GM19397 (cell line): ENCODE data around the gene UFC1.
A peak's percentile ranks its signal among the peaks of the same experiment; 100 is the strongest.

Source experiments
- ATAC-seq: cut with Tn5 transposase; IDR thresholded peaks from one replicate; pipeline ENCODE4 v1.9.1; 2021; ENCODE audit warnings: mild to moderate bottlenecking, moderate library complexity; ENCODE audit not compliant: unreplicated experiment

The UFC1 gene

GRCh38 chr1:161192476-161193465, 39.0 kb downstream of the UFC1 start:
- peak; percentile 55 for ATAC-seq

- no peak for ATAC-seq
These were observed 39.9 kb downstream of the UFC1 start for GRCh38 chr1:161193561-161194235.

DNA sequence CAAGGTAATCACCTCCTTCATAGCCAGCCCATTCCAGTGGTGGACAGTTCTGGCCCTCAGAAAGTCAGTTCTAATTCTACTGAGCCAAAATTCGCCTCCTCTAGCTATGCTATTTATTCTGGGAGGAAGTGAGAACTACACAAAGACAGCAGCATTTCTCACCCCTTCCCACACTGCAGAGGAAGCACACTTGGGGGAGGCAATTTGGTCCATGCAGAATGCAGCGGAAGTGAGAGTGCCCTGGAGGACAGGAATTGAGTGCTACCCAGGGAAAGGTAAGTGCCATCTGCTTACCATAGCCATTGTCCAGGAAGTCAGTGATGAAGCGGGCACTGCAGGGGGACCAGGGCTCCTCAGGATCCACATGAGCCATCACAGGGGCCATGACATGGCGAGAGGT, 41.4 kb downstream of the UFC1 start:
- ATAC-seq: peak; percentile 44

DNA sequence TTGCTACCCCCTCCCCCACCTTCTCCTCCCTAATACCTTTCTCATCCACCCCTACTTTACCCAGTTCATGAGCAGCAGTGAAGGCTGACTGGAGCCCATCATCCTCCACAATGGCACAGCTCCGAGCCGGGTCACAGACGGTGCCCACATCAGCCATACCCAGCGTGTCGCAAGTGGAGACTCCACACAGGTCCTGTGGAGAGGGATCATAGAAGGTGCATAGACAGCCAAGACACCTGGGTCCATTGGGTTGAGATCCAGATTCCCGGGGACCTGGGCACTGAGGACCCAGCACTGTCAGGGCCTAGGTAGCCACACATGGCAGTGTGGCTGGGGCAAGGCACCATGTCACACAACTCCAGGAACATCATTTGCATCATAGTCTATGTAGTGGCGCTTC, 42.3 kb downstream of the UFC1 start:
- no peak for ATAC-seq

DNA sequence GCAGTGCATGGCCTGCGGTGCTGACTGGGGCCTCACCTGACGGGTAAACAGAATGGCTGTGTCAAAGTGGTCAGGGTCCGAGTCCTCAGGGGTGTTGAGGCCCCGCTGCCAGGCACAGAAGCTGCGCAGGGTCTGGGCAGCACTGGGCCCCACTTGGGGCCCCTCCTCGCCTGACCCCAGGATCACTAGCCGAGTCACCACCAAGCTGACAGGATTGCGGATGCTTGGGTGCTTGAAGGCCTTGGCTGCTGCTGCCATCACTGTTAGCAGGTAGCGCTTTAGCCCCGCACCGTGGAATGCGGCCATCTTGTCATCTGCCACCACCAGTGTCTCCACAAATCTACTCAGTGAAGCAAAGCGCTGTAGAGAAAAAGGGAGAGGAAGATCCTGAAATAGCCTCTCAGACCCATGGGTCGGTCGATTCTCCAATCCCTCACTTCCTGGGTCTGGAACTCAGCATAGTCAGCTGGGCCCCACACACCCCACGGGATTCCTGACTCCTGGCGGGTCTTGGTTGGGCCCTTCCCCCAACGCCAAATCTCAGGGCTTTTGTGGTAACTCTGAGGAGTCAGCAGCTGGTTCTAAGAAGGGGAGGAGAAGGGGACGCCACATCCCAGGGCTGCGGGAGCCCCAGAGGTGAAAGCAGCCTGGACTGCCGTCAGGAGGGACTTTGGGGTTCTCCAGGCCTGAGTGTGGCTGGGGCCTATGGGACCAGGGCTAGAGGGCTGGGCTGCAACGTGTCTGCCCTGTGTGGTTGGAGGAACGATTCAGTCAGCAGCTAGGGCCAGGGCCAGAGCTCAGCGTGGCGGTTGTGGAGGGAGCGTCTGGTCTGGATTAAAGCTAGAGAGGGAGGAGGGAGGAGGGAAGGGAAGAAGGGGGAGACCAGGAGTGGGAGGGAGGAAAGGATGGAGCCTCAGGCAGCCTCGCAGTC, 43.0 kb downstream of the UFC1 start:
- no peak for ATAC-seq

DNA sequence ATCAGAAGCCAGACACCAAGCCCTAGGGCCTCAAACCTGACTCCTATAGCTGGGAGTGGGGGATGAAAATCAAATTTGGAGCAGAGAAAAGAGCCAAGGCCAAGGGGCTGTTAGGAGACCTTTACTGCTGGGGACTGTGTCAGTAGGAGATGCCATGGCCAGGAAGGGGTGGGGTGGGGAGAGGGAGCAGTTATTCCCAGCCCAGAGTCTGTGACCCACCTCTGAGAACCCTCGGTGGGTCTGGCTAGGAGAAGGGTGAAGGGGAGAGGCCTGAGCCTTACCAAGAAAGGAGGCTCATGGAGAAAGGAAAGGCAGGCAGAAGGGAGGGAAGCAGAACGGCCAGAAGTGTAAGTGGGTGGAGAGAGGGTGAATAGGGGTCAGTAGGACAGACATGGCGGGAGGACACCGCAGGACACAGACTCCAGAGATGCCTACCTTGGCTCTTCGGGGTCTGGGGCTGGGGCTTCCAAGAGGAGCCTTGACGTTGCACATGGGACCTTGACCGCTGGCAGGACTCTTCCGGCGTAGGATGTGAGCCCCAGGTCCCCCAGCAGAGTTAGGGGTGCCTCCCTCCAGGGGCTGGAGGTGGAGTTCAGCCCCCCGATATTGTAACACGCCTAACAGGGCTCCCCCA, 43.9 kb downstream of the UFC1 start:
- ATAC-seq: no peak

GRCh38 chr1:161198194-161198896, 44.6 kb downstream of the UFC1 start:
- ATAC-seq: no peak

DNA sequence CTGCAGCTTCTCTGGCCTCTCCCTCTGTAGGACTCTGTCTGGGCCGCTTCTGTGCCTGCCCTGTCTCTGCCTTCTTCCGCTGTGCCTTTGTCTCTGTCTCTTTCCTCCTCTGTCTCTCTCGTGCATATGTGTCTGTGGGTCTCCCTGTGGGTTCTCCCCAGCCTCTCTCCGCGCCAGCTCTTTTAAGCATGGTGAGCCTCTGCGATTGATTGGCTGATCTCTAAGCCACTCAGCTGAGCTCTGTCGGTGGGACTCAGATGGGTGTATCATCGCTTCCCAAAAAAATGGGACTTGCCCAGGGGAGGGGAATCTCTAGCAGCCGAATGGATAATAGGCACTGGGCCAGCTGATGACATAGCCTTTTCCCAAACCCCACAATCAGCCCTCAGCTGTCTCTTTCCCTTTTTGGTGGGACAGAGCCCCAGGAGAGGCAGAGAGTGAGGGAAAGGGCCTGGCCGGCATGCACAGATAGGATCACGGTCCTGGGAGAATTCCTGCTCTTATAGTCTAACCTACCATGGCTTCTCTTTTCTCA, 45.2 kb downstream of the UFC1 start, which contains the start of gene ADAMTS4:
Gene ADAMTS4 (minus strand): TSS at position 158 of the 535 bp plus-strand sequence. CDS start 427 bp downstream, outside the sequence.
- no peak for ATAC-seq

- ATAC-seq: no peak
These were observed 45.8 kb downstream of the UFC1 start for GRCh38 chr1:161199506-161200139.

DNA sequence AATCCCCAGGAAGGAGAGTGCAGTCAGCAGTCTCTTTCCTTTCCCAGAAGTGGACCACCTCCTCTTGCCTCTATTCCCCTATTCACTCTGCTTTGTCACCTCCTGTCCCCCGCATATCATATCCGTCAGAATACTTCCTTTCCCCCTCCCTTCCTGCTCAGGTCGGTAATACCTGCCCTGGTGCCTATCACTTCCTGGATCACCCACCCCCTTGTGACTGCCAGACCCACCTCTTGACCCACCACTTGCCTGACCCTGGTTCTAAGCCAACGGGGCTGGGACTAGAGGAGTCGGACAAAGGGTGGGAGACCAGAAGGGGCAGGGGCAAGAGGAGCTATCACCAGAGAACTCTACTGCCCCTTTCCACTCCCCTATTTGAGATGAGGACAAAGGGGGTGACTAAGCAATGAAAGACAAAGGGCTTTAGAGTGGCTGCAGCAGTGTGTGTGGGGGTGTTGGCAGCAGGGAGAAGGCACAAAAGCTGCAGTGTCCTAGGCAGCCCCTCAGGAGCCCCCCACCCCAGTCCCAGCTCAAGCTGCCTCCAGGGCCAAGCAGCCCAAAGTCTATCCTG, 46.7 kb downstream of the UFC1 start:
- no peak for ATAC-seq

DNA sequence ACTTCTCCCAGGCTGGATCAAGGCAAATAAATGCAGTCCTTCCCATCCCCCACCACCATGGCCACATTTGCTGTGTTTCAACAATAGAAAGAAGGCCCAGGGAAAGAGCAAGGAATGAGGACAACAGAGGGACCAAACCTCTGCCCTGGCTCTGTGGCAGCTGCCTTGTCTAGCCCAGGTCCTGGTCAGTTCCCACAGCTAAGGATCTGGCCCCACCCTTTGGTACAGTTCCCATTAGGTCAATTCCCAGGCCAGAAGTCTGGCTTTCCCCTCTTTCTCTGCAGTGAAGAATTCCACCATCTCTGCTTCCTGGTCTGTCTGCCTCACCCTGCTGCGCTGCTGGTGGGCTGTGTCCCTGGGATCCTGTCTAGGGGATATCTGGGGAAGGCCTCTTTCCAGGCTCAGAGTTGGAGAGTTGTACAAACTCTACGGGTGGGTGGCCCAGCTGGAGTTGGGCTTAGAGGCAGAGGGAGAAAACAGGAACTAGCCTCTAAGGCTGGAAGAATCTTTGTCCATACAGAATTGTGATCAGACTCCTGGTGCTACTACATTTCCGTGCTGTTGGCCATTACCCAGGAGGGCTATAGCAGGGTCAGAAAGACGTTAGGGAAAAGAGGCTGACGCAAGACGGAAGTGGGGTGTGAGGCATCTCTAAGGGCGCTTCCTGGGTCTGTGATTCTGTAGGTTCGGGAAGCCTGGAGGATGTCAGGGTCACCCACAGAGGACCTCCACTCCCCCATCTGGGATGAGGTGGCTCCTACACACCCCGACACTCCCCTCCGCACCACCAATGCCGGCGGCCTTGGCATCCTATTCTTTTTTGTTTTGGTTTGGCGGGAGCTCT, 47.4 kb downstream of the UFC1 start:
- ATAC-seq: no peak

DNA sequence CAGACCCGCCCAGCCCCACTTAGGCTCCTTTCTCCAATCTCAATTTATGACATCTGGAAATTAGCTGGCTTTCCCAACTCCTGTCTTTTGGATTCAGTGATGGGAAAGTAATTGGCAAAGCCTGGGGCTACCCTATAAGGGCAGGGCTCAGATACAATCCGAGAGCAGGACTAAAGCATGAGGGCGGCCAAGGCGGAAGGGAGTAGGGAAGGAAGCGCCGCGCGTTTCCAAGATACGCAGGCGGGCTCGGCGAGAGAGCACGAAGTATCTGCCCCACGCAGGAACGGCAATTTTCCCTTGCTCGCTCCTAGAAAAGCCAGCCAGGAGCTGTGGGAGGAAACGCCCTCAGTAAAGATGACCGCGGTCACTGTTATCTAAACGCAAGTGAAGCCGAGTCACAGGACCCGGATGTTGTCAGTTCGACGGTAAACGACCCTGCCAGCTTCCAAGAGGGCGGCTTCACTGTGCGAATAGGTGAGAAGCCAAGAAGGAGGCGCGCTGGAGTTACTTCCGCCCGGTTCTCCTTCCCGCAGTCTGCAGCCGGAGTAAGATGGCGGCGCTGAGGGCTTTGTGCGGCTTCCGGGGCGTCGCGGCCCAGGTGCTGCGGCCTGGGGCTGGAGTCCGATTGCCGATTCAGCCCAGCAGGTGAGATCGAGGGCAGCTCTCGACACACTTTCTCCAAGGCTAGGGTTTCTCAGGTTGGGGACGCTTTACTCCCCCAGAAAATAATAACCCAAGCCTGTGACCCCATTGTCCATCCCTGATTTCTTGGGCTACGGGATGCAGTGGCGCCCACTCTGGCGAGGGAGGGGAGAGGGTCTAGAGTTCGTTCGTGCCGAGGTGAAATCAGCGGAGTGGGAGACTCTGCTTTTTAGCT, 48.3 kb downstream of the UFC1 start, which contains the start of gene NDUFS2:
Gene NDUFS2 (plus strand): TSS at position 532 of the 877 bp plus-strand sequence. CDS start 19 bp downstream, at position 551.
- ATAC-seq: peak; percentile 94

DNA sequence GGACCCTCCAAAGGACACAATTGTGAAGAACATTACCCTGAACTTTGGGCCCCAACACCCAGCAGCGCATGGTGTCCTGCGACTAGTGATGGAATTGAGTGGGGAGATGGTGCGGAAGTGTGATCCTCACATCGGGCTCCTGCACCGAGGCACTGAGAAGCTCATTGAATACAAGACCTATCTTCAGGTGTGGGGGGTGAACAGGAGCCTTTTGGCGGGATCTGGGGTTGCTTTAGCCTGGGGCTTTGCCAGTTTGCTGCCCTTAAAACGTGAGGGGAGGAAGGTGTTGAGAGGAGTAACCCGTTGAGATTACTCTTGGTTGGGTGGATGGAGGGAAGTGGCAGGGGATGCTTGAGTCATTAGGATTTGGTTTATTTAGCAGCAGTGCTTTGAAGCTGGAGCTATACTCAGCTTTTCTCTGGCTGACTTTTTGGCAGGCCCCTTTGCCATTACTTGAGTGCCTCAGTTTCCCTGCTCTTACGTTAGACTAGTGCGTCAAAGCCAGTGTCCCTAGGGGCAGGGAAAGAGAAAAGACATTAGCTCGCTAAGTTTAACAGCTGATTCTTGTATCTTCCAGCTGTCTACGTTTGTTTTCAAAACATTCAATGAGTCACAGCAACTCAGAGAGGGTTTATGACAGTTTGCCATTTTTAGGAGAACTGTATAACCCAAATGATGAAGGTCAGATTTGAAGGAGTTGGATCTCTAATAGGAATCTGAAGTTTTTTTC, 52.8 kb downstream of the UFC1 start:
- ATAC-seq: no peak

DNA sequence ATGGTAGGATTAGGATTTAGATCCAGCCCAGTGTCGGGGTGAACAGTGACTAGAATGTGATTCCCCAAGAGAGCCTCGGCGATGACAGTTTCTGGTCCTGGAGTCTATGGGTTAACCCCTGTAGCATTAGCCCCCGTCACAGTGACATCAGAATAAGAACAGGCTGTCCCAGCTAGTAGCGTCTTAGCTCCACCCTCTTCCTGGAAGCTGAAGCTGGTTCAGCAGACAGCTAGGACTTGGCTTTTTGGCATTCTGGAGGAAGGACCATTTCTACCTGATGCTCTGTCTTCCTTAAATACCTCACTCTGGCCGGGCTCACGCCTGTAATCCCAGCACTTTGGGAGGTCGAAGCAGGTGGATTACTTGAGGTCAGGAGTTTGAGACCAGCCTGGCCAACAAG, 53.4 kb downstream of the UFC1 start:
- no peak for ATAC-seq
